HG03378 (cell line): ENCODE results near the gene SMIM30.

Source experiments
- ATAC-seq: cut with Tn5 transposase; IDR thresholded peaks from one replicate; pipeline ENCODE4 v1.9.1; 2021; ENCODE audit warnings: mild to moderate bottlenecking, moderate library complexity; ENCODE audit not compliant: unreplicated experiment

The SMIM30 gene

DNA sequence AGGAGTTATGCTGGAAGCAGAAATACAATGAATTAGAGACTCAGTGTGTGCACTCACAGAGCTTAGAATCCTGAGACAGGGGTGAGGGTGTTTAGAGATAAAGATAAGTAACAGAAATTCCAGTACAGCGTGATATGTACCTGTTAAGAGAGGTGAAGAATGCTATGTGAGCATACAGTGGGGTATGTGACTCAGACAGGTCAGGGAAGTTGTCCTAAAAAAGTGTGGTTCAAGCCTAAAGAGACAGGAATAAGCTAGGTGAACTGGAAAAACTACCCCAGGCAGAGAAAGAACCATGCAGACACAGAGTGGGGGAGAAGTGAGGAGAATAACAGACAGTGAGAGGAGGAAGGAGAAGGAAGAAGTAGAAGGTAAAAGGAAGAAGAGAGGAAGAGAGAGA lies 8.6 kb downstream of the SMIM30 start:
- no peak for ATAC-seq

DNA sequence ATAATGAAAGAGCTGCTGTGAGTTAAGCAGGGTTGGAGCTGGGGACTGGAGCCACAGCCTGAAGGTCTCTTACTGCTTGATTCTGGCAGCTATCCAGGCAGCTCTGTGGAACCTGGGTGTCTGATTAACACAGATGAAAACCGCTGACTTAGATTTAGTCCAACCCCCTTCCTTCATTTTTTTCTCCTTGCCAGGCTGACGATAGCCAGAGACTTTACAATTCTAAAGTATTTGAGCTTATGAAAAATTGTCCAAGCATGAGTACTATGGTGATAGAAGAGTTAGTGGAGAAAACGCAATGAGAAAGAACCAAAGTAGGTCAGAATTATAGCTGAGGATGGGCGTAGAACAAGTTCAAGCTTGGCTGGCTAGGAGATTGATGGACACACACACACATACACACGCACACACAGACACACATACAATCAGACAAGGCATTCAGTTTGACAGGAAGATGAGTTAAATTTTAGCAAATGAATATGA lies 18.2 kb downstream of the SMIM30 start:
- no peak for ATAC-seq

DNA sequence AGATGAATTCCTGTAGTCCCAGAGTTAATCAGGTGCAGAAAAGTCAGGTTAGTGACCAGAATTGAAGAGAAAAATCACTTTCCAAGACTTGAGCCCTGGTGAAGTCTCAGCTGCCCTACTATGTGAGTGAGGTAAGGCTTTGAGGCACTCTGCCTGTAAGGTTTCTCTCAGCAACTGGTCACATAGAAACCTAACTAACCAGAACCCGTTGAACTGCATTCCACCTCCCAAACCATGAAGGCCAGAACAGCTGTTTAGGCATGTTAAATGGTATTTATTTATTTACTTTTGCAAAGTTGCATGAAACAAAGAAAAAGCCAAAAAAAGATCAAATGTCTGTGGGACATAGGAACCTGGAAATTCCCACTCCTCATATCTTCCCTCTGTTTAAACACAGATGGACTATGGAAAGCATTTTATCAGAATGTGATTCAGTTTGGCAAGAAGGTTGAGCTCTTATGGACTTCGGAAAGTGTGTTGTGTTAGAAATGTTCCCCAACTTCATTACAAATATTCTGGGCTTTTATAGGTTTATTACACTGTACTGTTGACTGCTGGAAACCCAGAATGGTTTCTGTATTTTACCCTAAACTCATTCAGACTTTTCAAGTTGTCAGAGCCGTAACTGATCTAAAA lies 19.0 kb downstream of the SMIM30 start:
- no peak for ATAC-seq

DNA sequence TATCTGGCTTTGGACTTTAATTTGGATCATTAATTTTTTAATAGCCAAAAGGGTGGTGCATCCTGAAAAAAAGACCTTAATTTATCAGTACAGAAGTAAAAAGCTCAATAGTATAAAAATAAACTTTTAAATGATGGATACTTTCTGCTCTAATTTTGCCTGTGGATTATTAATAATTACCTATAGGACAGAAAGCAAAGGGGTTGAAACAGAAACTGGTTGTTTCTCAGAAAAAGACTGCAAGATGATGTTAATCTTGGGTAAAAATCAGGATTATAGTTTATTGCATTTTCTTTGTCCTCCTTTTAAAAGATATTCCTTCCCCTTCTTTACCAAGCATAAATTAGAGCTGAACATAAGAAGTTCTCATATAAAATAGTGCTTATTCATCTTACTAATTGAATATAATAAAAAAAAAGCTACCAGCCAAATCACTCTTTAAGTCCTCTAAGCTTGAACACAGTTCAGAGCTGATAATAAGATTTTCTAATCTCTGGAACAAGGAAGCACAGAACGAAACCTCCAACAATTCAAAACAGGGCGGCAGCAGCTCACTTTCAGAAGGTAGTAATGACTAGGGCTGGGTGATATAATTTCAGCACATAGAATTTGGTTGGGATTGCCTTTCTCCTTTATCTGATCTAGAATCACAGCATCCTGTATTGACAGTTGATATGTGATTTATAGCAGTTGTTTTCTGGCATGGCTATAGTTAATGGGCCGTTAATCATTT lies 23.7 kb downstream of the SMIM30 start:
- ATAC-seq = no peak

DNA sequence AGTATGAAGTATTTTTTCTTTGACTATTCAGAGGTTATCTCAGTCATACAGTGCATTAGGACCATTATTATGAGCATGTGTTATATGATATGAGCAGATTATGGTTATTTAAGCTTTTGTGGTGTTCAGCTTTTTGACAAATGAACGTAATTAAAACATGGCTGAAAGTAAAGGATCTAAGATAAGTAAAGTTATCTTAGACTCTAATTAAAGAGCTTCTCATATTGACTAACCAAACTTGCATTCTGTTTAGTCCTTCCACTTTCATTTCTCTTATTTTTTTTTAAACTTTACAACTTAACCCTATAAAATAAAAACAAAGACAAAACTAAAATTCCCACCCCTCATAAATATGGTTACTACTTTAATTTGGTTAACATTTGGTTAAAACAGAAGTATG lies 24.8 kb downstream of the SMIM30 start:
- no peak for ATAC-seq

DNA sequence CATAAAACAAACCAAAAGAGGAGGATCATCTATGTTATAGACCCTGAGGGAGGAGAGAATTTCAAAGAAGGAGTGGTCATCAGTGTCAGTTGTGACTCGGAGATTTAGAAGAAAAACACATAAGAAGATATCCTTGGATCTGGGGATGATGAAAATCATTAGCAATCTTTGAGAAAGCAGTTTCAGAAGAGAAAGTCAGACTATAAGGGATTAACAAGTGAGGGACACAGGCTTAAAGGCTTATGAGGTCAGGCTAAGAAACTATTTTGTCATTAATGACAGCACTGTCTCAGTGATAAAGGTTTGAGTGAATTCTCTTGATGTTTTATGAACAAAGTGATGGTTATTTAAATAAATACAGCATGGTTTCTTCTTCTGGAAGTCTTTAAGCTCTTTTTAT lies 25.6 kb downstream of the SMIM30 start:
- ATAC-seq = no peak

DNA sequence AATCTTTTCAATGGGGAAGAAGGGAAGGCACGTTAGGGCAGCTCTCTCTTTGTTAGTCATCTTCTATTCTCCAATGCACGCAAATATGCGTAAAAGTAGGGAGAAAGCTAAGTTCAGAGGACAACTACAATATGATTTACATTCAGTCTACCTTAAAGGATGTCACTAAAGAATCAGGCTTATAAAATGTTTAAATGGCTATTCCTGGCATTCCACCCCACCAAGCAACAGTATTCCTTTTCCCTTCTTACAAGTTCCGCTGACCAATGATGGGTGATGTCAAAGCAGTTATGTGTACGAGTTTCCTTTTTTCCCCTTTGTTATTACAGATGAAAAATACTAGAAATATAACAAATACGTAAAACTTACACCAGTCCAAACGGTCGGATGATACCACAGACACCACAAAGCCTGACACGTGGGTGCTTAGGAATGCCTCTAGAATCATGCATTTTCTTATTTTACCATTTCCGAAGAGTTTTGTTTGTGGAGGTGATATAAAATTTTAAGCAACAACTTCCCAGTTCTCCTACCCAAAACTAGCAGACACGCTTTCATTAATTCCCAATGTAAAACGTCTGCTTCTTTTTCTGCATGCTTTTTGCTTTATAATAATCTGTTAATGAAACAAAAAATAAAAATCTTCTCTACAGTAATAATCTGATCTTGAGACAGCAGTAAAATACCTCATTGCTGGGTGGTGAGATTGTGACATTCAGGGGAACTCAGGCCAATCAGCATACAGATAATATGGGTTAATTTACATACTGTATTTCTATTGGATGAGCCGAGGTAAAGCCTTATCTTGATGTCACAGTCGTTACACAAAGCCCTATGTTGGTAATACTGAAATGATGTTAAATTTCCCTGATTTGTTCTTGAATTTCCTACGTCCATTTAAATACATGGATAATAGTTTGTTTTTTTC lies 31.0 kb downstream of the SMIM30 start:
- no peak for ATAC-seq

DNA sequence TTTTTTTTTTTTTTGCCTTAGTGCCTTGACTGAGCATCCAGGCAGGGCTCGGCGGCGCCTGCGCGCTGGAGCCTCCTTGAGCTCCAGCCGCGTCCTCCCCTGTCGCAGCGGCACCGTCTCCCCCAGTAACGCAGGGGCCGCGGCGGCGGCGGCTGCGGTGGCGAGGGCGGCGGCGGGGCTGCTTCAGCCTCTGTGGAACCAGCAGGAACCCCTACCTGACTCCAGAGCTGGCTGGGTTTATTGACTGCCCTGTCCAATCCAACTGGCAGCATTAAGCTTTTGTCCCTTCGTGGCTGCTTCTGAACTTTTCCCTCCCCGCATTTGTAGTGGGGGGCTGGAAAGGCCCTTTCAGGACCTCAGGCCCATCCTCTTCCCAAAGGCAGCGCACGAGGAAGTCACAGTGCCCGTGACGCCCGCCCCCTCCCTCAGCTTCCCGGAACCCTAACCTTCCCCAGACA lies 31.9 kb downstream of the SMIM30 start, which contains the start of gene GPR85:
GPR85 (minus strand) TSS at position 397 of the 458 bp plus-strand sequence. CDS start 2,106 bp downstream, outside the sequence.
- no peak for ATAC-seq

DNA sequence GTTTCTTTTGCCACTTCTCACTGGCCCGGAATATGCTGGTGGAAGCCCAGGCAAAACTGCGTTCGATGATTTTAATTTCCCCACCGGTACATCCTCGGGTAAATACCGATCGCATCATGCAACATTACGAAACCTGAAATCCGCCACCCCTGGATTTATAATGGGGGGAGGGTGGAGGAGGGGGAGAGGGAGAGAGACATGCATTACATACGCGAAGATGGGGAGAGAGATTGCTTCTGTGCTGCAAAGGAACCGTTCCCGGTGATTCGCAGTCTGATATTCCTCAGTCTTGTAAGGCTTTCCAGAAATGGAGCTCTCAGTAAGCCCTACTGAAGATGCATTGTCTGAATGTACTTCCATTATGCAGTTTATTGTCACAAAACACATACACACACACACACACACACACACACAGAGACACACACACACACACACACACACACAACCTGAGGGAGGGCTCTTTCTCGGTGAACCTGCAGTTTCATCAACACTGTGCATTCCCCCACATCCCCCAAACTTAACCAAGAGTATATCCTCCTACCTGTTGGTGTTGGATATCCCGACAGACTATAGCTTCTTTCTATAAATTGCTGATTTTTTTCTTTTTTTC lies 32.5 kb downstream of the SMIM30 start:
- no peak for ATAC-seq

DNA sequence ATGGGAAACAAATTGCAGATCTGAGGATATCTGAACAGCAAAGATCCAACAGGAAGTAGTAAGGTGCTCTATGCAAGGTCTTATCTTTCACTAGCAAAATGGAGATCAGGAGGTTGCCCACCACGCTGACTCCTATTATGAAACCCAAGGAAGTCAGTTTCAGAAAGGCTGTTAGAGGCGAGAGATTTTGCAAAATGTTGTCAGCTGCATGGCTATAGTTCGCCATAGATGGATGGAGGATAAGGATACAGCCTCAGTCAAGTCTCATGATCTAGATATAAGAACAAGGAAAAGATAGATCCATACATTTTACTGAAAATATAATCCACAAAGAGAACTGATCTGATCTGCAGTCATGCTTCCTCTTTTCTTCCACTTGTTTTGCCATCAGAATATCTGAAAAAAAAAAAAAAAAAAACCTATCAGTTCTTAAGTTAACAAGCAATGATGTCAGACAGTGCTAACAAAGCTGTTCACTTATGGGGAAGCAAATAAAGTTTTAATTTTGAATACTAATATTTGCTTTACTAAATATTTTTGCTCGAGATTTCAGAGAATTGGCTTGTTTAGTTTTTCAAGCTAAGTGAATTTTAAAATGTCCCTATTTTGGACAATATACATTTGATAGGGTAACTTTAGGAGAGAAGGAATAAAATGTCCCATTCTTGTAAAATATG lies 33.7 kb downstream of the SMIM30 start:
- no peak for ATAC-seq

DNA sequence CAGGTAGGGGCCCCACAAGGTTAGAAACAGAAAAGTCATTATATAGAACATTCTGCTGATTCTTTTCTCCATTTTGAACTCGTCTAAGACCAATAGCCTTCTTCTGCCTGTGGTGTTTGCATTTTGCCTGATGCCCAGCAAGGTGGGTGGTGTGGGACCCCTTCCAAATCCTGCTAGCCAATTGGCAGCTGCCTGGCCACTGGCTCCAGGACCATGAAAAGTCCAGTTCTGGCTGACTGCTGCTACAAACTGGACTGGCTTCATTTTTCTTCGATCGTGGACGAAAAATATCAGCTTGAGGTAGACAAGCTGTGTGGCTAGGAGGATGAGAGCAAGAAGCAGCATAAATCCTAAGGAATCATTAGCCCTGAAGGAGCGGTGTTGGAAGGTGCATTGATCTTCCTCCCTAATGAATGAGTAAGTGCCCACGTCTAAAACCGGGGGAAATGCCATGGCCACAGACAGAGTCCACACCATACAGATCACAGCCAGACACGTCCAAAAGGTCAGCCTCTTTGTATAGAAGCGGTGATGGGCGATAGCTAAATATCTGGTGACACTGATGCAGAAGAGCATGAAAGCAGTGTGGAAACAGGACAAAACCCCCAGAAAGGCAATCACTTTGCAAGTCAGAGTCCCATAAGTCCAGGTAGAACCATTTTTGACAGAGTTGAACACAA lies 34.4 kb downstream of the SMIM30 start:
- ATAC-seq = no peak

DNA sequence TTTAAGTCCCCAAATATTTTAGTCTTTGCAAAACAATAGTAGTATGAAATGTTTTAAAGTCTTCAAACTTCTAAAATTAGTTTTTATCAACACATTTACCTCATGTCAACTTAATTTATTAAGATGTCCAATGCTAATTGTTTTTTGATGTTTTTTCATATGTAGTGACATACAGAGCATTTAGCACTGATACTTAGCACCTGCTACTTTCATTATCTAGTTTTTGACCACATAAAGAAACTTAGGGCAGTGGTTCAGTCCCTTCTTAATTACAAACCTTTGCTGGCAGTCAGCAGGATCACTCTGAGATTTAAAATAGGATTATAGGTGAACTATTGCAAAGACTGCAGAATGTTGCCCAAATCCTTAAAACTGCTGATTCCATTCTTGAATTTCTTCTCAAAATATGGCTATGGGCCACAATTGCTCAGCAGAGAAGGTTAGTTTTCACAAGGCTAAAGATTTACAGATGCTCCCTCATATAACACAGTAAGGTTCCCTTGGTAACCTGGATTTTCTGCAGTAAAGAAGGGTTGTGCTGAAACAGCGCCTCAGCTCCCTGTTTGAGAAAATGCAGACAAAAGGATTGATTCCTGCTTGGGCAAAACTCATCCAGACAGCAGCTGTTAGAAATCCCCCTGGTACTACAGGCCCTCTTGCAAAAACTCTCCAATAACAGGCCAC lies 35.1 kb downstream of the SMIM30 start:
- ATAC-seq = peak; percentile 43

DNA sequence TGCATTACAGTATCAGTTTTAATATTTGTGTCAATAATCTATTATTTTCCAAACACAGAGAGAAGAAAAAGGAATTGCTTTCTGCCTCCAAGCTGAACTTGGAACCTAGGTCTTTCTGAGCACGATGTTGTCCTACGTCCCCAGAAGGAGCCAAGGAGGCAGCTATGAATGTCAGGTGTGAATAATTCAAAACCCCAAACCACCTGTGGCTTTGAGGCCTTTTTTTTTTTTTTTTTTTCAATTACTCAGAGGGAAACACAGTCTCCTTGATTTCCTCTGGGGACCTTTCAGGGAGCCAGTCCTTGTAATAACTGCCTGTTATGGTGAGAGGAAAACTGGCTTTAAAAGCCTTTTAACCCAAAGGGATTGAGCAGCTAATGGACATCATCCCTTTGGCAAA lies 40.0 kb downstream of the SMIM30 start:
- ATAC-seq = no peak

DNA sequence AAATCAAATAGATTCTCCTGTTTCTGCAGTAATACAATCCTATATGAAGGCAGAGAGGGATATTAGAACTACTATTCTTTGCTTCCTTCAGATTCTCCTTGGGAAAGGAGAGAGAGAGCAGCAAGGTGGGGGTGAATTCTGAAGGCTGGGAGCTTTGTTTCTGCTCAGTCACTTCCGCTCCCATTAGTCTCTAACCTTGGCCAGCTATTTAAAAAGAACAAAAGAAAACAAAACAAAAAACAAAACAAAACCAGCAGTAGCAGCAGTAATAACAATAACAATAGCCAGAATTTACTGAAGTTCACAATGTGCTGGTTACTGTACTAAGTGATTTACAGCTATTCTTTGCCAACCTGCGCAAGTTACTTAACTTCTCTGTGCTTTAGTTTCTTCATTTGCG lies 41.7 kb downstream of the SMIM30 start:
- ATAC-seq = no peak

DNA sequence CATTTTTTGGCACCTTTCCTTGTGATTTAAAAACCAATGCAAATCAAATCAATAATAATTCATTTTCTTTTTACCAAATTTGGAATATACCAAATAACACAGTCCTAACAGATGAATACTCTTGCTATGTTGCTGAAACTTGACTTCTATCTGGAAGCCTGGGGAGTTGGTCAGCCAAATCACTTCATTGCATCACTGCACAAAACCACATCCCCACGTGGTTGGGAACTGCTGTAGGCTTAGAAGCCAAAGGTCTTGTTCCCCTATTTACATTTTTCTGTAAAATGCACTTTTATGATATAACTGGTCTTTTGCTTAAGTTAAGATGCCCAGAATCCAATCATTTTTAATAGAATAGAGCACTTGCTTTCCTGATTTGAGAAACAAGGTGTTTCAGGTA lies 46.9 kb downstream of the SMIM30 start:
- ATAC-seq = peak; percentile 78
